SKM-1 (cell line): ENCODE results near the gene ANKLE2.
"Not testable (repeated sequence)": the region's sequence is repeated elsewhere in the genome, so short reads cannot be mapped to it uniquely, and the experiment has no call there.

ENCODE experiments used
- DNase-seq: peaks from one replicate; lab custom pipeline; 2025; ENCODE audit not compliant: unreplicated experiment; lab: John Stamatoyannopoulos, UW

Gene ANKLE2

GRCh38 chr12:132720606-132721345, 40.9 kb downstream of the ANKLE2 start:
- no peak for DNase-seq

DNA sequence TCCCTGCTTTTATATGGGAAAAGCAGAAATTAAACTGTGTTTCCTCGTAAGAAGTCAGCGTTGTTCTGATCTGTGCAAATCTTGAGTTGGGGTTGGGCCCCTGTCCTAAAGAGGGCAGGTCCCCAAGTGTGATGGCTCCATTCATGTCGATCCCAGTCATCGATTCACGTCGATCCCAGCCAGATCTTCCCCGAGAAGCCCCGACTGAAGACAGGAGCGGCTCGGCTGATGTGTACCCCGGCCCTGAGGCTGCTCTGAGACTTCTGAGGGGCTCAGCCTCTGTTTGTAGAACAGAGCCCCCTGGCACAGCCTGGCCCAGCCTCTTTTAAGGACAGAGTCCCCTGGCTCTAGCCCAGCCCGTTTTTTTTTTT, 41.7 kb downstream of the ANKLE2 start:
- no peak for DNase-seq

GRCh38 chr12:132719141-132719953, 42.3 kb downstream of the ANKLE2 start:
- no peak for DNase-seq

GRCh38 chr12:132718644-132719043, 43.0 kb downstream of the ANKLE2 start:
- no peak for DNase-seq

DNA sequence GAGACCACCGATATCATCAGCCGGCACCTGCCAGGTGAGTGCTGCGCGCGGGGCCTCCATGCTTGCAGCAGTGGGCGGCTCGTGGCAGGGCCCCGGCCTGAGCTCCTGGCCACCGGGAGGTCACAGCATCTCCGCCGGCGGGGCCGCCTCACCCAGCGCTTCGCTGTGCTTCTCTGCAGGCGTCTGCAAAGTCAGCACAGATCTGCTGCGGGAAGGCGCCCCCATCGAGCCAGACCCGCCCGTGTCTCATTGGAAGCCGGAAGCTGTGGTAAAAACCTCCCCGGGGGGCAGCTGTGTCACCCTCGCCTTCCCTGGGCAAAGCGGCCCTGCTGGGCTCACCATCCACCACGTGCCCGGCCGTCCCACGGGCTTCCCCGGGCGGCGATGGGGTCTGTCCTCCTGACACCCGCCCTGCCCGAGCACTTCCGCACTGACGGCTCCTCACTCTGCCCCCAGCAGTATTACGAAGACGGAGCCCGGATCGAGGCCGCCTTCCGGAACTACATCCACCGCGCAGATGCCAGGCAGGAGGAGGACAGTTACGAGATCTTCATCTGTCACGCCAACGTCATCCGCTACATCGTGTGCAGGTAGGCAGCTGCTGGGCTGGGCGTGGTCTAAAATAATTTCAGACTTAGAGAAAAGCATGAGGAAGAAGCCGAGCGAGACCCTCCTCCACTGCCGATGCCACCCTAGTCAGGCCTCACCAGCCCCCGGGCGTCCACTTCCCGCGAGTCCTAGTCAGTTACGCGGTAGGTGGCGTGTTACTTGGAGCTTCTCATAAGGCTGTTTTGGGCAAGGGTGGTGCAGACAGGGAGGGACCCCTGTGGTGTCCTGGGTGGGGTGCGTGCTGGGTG, 43.9 kb downstream of the ANKLE2 start:
- DNase-seq = no peak

DNA sequence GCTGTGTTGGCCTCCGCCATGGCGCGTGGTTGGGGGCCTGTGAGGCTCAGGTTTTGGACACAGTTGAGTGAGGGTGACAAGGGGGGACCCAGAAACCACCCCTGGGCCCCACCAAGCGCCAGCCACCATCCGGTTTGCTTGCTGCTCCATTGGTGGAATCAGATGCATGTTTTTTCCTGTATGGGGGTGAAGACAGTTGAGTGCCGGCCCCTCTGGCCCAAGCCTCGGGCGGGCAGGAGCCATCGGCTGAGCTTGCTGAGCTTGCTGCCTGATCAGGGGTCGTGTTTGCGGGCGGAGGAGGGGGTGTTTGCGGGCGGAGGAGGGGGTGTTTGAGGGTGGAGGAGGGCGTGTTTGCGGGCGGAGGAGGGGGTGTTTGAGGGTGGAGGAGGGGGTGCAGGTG, 44.6 kb downstream of the ANKLE2 start:
- no peak for DNase-seq

DNA sequence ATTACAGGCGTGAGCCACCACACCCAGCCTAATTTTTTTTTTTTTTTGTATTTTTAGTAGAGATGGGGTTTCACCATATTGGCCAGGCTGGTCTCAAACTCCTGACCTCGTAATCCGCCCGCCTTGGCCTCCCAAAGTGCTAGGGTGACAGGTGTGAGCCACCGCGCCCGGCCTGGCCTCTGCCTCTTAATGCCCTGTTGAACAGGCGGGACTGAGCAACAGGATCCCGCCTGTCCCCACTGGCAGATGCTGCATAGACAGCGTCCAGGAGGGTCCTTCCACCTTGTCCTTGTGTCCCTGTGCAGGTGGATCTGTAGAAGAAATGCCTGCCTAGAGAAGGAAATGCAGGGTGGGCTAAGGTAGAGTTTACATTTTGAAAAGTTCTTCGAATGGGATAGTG, 45.3 kb downstream of the ANKLE2 start:
- no peak for DNase-seq

DNA sequence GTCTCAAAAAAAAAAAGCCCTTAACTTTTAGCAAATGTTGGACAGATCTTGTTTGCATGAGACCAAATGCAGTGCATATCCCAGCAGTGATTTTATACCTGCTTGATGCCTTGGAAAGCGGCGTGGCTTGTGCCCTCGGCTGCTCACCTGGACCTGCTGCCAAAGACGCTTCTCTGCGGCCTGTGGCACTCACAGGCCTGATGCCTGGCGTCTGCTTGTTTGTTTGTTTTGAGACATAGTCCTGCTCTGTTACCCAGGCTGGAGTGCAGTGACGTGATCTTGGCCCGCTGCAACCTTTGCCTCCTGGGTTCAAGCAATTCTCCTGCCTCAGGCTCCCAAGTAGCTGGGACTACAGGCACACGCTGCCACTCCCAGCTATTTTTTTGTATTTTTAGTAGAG, 45.8 kb downstream of the ANKLE2 start:
- DNase-seq = no peak

- DNase-seq = no peak
Observed at GRCh38 chr12:132713123-132713522, 48.5 kb downstream of the ANKLE2 start.

DNA sequence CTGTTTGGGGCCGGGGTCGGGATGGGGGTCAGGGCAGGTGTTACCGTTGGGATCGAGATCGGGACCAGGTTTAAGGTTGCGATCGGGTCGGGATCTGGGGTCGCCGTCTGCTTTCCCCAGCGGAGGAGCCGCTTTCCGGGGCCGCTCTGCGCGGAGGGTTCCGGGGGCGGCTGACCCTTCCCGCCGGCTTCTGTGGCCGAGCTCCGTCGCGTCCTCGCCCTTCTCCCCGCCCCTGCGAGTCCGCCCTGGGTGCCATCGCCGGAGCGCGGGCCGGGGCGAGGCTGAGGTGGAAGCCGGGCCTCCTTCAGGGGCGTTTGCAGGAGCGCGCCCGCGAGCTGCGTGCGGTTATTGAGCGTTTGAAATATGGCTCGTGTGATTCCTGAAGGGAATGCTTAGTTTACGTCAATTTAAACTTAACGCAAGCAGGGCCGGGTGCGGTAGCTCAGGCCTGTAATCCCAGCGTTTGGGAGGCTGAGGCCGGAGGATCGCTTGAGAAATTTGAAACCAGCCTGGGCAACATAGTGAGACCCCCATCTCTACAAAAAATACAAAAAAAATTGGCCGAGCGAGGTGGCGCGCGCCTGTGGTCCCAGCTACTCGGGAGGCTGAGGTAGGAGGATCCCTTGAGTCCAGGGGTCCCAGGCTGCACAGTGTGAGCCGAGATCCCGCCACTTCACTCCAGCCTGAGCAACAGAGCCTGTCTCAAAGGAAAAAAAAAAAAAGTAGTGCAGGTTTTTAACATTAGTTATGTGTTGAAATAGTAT, 50.4 kb downstream of the ANKLE2 start:
- DNase-seq = no peak

GRCh38 chr12:132710405-132711079, 51.1 kb downstream of the ANKLE2 start, which contains the start of gene PGAM5:
Gene PGAM5 (plus strand): TSS chr12:132710842. CDS start chr12:132710877, 35 bp downstream.
- DNase-seq = peak; percentile 16

DNA sequence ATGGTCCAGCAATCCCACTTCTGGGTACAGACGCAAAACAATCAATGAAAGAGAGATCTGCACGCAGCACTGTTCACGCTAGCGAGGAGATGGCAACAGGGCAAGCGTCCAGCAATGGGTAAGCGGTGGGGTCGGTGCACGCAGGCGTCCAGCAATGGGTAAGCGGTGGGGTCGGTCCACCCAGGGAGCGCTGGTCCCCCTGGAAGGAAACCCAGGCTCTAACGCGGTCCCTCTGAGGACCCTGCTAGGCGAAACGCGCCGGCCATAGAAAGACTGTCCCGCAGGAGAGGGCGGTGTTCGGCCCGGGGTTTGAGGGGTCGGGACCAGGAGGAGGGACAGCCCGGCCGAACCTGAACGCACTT, 51.6 kb downstream of the ANKLE2 start:
- no peak for DNase-seq

- no peak for DNase-seq
Observed at GRCh38 chr12:132708150-132708549, 53.5 kb downstream of the ANKLE2 start.

GRCh38 chr12:132707241-132707640, 54.4 kb downstream of the ANKLE2 start:
- no peak for DNase-seq

- DNase-seq = no peak
Observed at GRCh38 chr12:132703641-132704040, 58.0 kb downstream of the ANKLE2 start.

GRCh38 chr12:132702640-132703039, 59.0 kb downstream of the ANKLE2 start:
- DNase-seq = no peak

- no peak for DNase-seq
Observed at GRCh38 chr12:132700212-132700822, 61.3 kb downstream of the ANKLE2 start.

GRCh38 chr12:132698341-132698740, 63.3 kb downstream of the ANKLE2 start:
- no peak for DNase-seq

GRCh38 chr12:132695431-132695830, 66.2 kb downstream of the ANKLE2 start:
- no peak for DNase-seq

DNA sequence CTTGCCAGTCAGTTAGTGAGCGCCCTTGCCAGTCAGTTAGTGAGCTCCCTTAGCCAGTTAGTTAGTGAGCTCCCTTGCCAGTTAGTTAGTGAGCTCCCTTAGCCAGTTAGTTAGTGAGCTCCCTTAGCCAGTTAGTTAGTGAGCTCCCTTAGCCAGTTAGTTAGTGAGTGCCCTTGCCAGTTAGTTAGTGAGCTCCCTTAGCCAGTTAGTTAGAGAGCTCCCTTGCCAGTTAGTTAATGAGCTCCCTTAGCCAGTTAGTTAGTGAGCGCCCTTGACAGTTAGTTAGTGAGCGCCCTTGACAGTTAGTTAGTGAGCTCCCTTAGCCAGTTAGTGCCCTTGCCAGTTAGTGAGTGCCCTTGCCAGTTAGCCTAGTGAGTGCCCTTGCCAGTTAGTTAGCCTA, 66.7 kb downstream of the ANKLE2 start:
- DNase-seq = not testable (repeated sequence)
